GM12872 (cell line): ENCODE results near the gene RECQL5.
A peak's percentile ranks its signal among the peaks of the same experiment; 100 is the strongest.

Source experiments
- TF ChIP-seq, protein P1 (sequence below): IDR thresholded peaks from 3 replicates; pipeline ENCODE4 v1.5.1; 2011; ENCODE audit warnings: low read depth, mild to moderate bottlenecking, low read length, moderate library complexity; ENCODE audit not compliant: insufficient read depth

RECQL5 gene

DNA sequence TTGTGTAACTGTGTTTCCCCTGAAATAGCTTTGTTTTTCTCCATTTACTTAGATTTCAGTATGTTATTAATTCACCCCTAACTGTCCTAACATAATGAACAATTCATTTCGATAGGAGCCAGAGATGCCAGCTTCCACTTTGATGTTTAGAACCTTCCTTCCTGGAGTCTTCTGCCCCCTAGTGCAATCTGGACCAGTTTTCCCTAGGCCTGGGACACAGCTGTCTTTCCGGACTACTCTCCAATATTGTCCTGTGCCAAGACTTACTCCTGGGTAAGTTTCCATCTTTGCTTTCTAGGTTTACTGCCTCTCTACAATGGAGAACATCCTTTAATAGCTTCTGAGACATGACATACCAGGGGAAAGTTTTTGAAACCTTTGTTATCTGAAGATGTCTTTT is 12.8 kb downstream of the RECQL5 start:
- TF ChIP-seq, protein P1, sequence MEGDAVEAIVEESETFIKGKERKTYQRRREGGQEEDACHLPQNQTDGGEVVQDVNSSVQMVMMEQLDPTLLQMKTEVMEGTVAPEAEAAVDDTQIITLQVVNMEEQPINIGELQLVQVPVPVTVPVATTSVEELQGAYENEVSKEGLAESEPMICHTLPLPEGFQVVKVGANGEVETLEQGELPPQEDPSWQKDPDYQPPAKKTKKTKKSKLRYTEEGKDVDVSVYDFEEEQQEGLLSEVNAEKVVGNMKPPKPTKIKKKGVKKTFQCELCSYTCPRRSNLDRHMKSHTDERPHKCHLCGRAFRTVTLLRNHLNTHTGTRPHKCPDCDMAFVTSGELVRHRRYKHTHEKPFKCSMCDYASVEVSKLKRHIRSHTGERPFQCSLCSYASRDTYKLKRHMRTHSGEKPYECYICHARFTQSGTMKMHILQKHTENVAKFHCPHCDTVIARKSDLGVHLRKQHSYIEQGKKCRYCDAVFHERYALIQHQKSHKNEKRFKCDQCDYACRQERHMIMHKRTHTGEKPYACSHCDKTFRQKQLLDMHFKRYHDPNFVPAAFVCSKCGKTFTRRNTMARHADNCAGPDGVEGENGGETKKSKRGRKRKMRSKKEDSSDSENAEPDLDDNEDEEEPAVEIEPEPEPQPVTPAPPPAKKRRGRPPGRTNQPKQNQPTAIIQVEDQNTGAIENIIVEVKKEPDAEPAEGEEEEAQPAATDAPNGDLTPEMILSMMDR, result no peak

DNA sequence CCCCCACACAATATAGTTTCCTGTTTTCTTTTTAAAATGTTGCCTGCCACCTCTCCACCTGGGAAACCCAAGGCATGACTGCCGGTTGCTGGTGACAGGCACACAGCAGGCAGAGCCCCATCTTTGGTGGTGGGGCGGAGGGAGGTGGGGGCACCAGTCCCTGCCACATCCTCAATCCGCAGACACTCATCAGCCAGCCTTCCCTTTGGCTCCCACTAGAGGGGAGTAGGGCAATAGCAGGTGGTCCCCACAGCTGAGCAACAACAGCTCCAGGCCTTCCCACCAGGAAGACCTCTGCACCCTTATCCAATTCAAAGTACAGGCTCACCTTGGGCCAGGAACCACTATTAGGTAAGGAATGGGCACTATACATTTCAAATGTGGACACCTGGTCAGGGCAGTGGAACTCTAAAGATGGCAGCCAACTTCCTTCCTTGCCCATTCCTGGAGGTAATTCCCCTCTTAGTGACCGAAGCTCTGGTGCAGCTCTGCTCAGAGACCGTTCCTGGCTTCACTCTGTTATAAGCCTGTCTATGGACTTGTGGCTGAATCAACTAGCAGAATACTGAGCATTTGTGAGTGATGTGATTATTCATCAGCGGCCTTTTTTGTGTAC is 13.9 kb downstream of the RECQL5 start:
- TF ChIP-seq, protein P1, result peak; percentile 96

DNA sequence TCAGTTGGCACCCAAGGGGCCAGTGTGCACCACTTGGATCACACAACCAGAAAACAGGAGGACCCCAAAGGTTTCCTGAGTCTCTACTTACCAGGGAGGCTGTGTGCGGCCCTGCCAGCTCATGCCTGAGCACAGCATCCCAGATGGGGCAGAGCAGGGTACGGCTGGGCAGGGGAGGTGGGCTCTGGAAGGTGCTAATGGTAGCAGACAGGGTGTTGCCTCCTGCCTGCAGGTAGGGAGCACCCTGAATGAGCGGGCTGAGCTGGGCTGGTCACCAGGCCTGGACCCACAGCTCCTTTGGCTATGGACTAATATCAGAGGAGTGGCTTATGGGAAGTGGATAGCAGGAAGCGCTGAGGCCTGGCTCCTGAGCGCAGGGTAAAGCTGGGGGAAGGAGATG is 14.6 kb downstream of the RECQL5 start:
- TF ChIP-seq, protein P1, result no peak

DNA sequence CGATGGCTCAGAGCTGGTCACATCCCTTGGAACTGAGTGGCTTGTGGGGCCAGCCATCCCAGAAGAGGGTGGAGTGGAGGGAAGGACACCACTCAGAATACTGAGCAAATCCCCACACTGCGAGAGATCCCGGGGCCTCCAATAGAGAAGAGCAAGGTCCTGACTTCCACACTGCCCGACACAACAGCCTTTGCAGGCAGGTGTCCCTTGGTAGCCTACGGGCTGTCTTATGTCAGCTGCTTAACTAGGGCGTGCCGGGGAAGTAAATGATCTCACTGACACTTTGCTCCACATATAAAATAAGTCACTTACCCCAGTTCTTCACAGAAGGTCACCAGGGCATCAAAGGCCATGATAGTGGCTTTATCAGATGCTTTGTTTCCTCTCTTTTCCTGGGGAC is 16.1 kb downstream of the RECQL5 start:
- TF ChIP-seq, protein P1, result no peak

DNA sequence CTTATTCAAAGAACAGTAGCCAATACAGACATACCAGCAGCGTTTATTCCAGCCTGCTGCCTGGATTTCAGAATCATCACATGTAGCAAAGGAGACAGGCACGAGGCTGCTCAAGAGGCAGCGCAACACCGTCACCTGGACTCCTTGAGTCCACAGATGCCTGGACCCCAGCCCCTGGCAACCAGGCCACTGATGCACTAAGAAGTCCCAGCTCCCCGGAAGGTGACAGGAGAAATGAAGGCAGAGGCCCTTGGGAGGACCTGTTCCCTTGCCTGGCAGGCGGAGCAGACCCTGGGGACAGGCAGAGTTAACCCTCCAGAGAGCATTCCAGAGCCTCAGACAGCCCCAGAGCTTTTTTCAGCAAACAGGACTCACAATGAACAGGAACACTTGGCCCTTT is 17.3 kb downstream of the RECQL5 start:
- TF ChIP-seq, protein P1, result no peak

DNA sequence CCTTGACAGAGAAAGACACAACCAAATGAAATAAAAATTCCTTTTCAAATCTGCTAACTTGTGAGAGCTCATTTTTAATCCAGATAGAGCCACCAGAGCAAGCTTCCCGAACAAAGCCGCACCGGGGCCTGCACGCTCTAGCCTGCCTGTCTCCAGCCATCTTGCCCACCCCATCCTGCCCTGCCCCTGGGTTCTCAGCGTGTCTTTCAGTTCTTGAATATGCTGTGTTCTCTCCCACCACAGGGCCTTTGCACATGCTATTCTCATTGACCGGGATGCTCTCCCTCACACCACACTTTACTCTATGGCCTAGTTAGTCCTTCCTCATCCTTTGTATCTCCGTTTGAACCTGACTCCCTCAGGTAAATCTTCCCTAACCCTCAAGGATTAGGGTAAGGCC is 19.0 kb downstream of the RECQL5 start:
- TF ChIP-seq, protein P1, result no peak

DNA sequence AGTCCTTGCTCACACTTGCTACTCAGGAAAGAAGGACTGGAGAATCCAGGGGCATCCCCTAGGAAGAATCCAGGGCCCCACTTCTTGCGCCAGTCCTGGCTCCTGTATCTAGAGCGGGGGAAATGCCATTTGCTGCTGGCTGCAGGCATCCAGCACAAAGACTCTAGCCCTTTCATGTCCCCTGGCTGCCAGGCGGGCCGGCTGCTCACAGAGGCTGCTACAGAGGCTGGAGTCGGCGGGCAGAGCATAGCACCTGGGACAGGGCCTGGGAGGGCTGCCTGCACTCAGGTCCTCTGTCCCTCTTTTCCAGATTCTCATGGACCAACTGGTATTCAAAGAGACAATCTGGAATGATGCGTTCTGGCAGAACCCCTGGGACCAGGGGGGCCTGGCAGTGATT is 19.9 kb downstream of the RECQL5 start:
- TF ChIP-seq, protein P1, result no peak

DNA sequence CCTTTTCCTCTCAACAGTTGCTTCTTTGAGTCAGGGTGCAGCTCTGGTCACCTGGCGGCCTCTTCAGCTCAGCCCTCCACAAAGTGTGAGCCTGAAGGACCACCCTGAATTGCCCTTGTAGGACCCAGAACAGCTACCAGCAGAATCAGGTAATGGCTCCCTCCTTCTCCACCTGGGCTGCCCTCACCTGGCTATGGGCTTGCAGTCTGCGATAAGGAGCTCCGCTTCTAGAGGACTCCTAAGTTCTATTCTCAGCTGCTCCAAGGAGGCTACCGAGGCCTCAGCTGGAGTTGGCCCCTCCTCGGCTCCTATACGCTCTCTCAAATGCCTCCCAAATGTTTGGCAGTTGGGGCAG is 20.3 kb downstream of the RECQL5 start:
- TF ChIP-seq, protein P1, result no peak
